Measurements from ENCODE around the gene SMG6. TPM values are rescaled to one million over a fixed set of nuclear protein-coding genes. Genes with fewer than 3 reads are reported as not detected.
"Not testable (repeated sequence)": the region's sequence is repeated elsewhere in the genome, so short reads cannot be mapped to it uniquely, and the experiment has no call there.

SMG6 gene
- total RNA-seq, 1 donor, result 49.3 TPM

DNA sequence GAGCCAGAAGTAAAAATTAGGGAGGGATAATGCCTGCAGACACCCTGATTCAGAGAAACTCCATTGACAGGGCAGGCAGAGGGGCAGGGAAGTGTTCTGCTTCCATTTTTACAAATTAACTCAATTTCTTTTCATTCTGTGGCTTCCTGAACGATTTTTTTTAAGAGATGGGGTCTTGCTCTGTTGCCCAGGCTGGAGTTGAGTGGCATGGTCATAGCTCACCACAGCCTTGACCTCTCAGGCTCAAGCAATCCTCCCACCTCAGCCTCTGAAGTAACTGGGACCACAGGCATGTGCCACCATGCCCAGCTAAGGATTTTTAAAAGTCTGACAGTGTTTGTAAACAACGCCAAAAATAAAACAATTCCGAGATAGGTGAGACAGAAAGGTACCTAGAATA, 99.8 kb downstream of the SMG6 start:
- no peak overlapping the region for H3K4me3 ChIP-seq (ENCODE audit: low read depth, low read length)
- TF ChIP-seq, protein P1, sequence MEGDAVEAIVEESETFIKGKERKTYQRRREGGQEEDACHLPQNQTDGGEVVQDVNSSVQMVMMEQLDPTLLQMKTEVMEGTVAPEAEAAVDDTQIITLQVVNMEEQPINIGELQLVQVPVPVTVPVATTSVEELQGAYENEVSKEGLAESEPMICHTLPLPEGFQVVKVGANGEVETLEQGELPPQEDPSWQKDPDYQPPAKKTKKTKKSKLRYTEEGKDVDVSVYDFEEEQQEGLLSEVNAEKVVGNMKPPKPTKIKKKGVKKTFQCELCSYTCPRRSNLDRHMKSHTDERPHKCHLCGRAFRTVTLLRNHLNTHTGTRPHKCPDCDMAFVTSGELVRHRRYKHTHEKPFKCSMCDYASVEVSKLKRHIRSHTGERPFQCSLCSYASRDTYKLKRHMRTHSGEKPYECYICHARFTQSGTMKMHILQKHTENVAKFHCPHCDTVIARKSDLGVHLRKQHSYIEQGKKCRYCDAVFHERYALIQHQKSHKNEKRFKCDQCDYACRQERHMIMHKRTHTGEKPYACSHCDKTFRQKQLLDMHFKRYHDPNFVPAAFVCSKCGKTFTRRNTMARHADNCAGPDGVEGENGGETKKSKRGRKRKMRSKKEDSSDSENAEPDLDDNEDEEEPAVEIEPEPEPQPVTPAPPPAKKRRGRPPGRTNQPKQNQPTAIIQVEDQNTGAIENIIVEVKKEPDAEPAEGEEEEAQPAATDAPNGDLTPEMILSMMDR (IDR thresholded peaks at IDR 0.05; ENCODE audit: insufficient read depth, low read length), result no peak
- DNase-seq (ENCODE audit: low read depth), result no peak

DNA sequence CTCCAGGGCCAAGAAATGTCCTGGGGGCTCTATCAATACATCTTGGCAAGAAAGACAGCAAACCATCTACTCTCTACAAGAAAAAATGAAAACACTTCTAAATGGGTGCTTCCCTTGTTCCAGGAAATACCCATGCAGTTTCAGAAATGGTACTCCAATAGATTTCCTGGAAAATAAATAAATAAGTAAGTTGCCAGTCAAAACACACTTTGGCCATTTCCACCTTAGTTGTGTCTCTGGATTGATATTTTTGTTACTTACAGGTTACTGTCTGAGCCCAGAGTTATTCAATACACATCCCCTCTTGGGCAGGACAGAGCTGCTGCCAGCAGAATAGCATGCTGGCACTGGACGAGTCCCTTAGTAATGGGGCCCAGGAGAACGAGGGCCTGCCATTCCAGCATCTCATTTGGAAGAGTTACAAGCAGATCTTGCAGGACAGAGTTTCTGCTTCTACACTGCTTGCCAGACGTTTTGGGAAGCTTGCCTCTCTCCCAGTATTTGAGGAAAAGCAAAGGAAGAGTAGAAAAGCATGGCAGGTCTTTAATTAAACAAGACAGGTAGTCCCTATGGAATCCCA, 100.5 kb downstream of the SMG6 start:
- H3K4me3 ChIP-seq (ENCODE audit: low read depth, low read length), result no peak overlapping the region
- no peak for DNase-seq (ENCODE audit: low read depth)
- TF ChIP-seq, protein P1 (IDR thresholded peaks at IDR 0.05; ENCODE audit: insufficient read depth, low read length), result no peak

DNA sequence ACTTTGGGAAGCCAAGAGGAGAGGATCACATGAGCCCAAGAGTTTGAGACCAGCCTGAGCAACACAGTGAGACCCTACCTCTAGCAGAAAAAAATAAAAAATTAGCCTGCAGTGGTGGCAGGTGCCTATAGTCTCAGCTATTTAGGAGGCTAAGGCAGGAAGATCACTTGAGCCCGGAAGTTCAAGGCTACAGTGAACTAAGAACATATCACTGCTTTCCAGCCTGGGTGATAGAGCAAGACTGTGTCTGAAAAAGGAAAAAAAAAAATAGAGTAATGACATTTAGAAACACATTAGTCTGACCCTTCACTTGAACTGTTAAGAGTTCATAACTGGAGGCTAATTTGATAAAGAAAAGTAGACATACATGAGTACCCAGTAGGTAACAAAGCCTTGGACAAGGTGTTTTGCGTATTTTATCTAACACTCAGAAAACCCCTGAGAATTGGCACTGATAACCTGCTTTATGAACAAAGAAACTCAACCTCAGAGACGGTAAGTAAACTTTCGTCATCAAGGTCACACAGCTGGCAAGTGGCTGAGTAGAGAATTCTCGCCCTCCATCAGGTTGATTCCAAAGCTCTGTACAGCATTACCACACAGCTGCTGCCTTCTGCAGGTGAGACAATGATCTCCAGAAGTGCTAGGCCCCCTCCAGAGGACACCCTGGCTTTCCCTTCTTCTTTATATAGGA, 101.1 kb downstream of the SMG6 start:
- TF ChIP-seq, protein P1 (IDR thresholded peaks at IDR 0.05; ENCODE audit: insufficient read depth, low read length), result no peak
- H3K4me3 ChIP-seq (ENCODE audit: low read depth, low read length), result no peak overlapping the region
- DNase-seq (ENCODE audit: low read depth), result no peak

DNA sequence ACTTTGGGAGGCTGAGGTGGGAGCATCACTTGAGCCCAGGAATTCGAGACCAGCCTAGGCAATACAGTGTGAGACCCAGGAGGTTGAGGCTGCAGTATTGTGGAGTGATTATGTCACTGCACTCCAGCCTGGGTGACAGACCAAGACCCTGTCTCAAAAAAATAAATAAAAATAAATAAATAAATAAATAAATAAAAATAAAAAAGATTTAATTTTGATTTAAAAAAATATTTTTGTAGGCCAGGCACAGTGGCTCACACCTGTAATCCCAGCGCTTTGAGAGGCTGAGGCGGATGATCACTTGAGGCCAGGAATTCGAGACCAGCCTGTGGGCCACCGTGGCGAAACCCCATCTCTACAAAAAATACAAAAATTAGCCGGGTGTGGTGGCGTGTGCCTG, 104.2 kb downstream of the SMG6 start:
- H3K4me3 ChIP-seq (ENCODE audit: low read depth, low read length); DNase-seq (ENCODE audit: low read depth): not testable (repeated sequence)

GRCh38 chr17:2198927-2199326, 104.7 kb downstream of the SMG6 start:
- TF ChIP-seq, protein P1 (IDR thresholded peaks at IDR 0.05; ENCODE audit: insufficient read depth, low read length), result no peak
- H3K4me3 ChIP-seq (ENCODE audit: low read depth, low read length), result no peak overlapping the region
- peak; percentile 58 for DNase-seq (ENCODE audit: low read depth)

- TF ChIP-seq, protein P1 (IDR thresholded peaks at IDR 0.05; ENCODE audit: insufficient read depth, low read length), result no peak
- DNase-seq (ENCODE audit: low read depth), result no peak
- no peak overlapping the region for H3K4me3 ChIP-seq (ENCODE audit: low read depth, low read length)
Measured at GRCh38 chr17:2197271-2197670, 106.3 kb downstream of the SMG6 start.

GRCh38 chr17:2195729-2196128, 107.9 kb downstream of the SMG6 start:
- H3K4me3 ChIP-seq (ENCODE audit: low read depth, low read length), result no peak overlapping the region
- TF ChIP-seq, protein P1 (IDR thresholded peaks at IDR 0.05; ENCODE audit: insufficient read depth, low read length), result no peak
- no peak for DNase-seq (ENCODE audit: low read depth)
